Mucosa of stomach (tissue), 1 donor: ENCODE results near the gene SLC35B2.

Experiments
- H3K27me3 ChIP-seq: one replicate; pipeline ENCODE4 v1.7.0; 2013; ENCODE audit warnings: mild to moderate bottlenecking, low read length; ENCODE audit not compliant: control insufficient read depth, insufficient read depth
- H3K36me3 ChIP-seq: one replicate; pipeline ENCODE4 v1.7.0; 2013; ENCODE audit warnings: low read length; ENCODE audit not compliant: control insufficient read depth, insufficient read depth
- H3K4me1 ChIP-seq: one replicate; pipeline ENCODE4 v1.7.0; 2013; ENCODE audit warnings: mild to moderate bottlenecking, low read length; ENCODE audit not compliant: control insufficient read depth, insufficient read depth
- H3K4me3 ChIP-seq: one replicate; pipeline ENCODE4 v1.7.0; 2013; ENCODE audit warnings: low read length
- H3K9ac ChIP-seq: one replicate; pipeline ENCODE4 v1.7.0; 2013; ENCODE audit warnings: mild to moderate bottlenecking, low read length, moderate library complexity
- H3K9me3 ChIP-seq: one replicate; pipeline ENCODE4 v1.7.0; 2013; ENCODE audit warnings: mild to moderate bottlenecking, low read length, moderate library complexity; ENCODE audit not compliant: control insufficient read depth
- donor health status: Pancreatic carcinoma.

Gene SLC35B2

GRCh38 chr6:44255105-44255808 is 2.1 kb downstream of the SLC35B2 start:
- Histone ChIP-seq H3K27me3 (no peaks in the 10 kb centered on the region), H3K4me1 (peaks cover 26% of the 10 kb centered on the region), H3K9me3 (no peaks in the 10 kb centered on the region), H3K9ac (no peak overlapping the region), H3K4me3 (no peak overlapping the region), H3K36me3 (peaks cover 24% of the 10 kb centered on the region)

DNA sequence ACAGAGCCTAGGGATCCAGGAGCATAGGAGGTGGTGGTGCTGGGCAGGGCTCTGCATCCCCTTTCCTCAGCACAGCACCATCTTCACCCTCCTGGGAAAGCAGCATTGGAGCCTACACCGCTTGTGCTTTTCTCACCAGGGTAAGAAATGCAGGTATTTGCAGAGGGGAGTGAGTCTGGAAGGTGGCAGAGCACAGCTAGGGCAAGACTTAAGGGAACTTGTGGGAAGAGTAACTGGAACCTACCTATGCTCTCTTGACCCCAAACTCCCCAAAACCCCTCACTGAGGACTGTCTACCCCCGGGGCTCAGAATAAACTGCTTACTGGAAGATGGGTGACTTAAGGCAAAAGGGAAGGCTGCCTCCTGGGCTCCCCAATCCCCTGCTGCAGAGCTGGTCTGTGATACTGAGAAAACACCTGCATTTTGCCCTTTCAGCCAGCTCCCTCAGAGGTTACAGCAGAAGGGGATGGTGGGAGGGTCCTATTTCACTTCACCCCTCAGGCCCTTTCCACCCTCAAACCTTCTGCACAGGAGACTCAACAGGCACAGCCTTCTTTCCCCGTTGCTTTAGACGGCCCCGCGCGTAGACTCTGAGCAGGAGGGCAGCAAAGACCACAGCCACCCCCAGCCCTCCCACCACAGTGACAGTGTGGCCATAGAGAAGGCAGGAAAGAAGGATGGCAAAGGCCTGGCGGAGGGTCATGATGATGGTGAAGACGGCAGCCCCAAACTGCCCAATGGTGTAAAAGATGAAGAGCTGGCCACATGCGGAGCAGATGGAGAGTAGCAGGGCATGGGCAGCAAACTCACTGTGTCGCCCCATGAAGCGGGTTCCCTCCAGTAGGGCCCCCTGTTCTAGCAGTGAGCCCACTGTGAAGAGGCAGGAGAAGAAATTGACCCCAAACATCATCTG is 2.9 kb downstream of the SLC35B2 start:
- Histone ChIP-seq H3K27me3 (no peaks in the 10 kb centered on the region), H3K36me3 (peaks cover 24% of the 10 kb centered on the region), H3K4me3 (no peak overlapping the region), H3K4me1 (peaks cover 26% of the 10 kb centered on the region), H3K9me3 (no peaks in the 10 kb centered on the region), H3K9ac (no peak overlapping the region)

GRCh38 chr6:44253307-44254101 is 3.8 kb downstream of the SLC35B2 start:
- Histone ChIP-seq H3K27me3 (no peaks in the 10 kb centered on the region), H3K4me3 (no peak overlapping the region), H3K36me3 (peaks cover 24% of the 10 kb centered on the region), H3K9me3 (no peaks in the 10 kb centered on the region), H3K9ac (no peak overlapping the region), H3K4me1 (peaks cover 35% of the 10 kb centered on the region)

DNA sequence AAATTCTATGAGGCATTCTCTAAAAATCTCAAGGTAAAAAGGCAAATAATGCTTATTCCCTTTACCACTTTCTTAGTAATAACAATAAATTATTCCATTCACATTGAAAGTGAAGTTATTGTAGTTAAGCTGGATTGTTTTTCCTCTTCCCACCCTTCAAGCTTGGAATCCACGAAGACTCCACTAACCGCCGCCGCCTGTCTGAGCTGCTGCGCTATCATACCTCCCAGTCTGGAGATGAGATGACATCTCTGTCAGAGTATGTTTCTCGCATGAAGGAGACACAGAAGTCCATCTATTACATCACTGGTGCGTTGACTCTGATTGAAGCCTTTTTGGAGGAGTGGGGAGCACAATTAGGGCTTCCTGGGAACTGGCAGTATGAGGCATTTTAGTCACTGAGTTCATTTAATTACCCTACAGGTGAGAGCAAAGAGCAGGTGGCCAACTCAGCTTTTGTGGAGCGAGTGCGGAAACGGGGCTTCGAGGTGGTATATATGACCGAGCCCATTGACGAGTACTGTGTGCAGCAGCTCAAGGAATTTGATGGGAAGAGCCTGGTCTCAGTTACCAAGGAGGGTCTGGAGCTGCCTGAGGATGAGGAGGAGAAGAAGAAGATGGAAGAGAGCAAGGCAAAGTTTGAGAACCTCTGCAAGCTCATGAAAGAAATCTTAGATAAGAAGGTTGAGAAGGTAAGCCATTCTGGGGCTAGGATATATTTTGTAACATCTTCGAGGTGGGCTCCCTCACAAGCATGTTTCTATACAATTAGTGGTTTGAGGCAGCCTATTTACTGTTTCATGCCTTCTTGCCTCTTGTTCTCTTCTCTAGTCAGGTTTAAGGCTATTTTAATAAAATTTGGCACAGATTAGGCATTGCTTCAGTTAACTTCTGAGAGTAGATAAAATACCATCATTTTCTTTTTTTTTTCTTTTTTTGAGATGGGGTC is 5.5 kb downstream of the SLC35B2 start:
- Histone ChIP-seq H3K9ac (no peak overlapping the region), H3K4me1 (peaks cover 32% of the 10 kb centered on the region), H3K27me3 (no peaks in the 10 kb centered on the region), H3K9me3 (no peaks in the 10 kb centered on the region), H3K4me3 (no peak overlapping the region), H3K36me3 (peaks cover 24% of the 10 kb centered on the region)

DNA sequence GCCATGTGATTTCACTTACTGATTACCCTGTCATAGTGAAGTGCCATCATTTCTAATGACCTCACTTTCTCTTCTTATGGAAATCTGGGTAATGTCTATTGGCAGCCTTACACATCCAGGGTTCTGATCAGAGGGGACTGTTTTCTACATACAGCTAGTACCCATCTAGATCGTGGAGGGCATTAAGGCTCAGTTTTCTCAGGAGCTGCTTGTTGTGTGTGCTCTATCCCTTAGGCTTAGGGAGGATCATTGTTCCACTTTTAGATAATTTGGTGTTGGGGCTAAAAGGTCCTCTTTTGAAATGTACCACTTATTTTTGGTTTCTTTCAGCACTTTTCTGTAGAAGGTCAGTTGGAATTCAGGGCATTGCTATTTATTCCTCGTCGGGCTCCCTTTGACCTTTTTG is 6.6 kb downstream of the SLC35B2 start:
- Histone ChIP-seq H3K9ac (no peak overlapping the region), H3K4me1 (peaks cover 25% of the 10 kb centered on the region), H3K9me3 (no peaks in the 10 kb centered on the region), H3K36me3 (peaks cover 24% of the 10 kb centered on the region), H3K4me3 (no peak overlapping the region), H3K27me3 (no peaks in the 10 kb centered on the region)

GRCh38 chr6:44250067-44250717 is 7.1 kb downstream of the SLC35B2 start:
- Histone ChIP-seq H3K27me3 (no peaks in the 10 kb centered on the region), H3K9ac (no peak overlapping the region), H3K4me3 (no peak overlapping the region), H3K36me3 (peaks cover 24% of the 10 kb centered on the region), H3K4me1 (peaks cover 26% of the 10 kb centered on the region), H3K9me3 (no peaks in the 10 kb centered on the region)

DNA sequence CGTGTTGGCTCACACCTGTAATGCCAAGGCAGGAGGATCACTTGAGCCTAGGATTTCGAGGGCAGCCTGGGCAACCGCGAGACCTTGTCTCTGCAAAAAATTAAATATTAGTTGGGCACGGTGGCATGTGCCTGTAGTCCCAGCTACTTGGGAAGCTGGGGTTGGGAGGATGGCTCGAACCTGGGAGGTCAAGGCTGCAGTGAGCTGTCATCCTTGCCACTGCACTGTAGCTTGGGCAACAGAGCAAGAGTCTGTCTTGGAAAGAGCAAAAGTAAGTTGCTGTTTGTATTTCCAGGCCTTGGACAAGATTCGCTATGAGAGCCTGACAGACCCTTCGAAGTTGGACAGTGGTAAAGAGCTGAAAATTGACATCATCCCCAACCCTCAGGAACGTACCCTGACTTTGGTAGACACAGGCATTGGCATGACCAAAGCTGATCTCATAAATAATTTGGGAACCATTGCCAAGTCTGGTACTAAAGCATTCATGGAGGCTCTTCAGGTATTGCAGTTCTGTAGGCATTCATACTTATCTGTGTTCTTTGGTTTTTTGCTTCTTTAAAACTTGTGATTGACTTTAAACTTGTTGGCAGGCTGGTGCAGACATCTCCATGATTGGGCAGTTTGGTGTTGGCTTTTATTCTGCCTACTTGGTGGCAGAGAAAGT is 8.1 kb downstream of the SLC35B2 start:
- Histone ChIP-seq H3K36me3 (peaks cover 14% of the 10 kb centered on the region), H3K9ac (peak overlapping the region; percentile 89), H3K4me1 (peaks cover 23% of the 10 kb centered on the region), H3K4me3 (no peak overlapping the region), H3K9me3 (no peaks in the 10 kb centered on the region), H3K27me3 (no peaks in the 10 kb centered on the region)

DNA sequence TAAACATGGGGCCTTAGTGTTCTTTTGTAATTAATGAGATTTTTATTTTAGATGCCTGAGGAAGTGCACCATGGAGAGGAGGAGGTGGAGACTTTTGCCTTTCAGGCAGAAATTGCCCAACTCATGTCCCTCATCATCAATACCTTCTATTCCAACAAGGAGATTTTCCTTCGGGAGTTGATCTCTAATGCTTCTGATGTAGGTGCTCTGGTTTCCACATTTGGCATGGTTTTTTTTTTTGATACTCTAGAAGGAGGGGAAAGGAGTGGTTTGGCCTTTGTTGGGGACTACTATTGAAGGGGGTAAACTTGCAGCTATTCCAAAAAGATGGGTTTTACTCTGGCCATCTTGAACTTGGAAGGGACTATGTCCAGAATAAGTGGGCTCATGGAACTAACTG is 8.7 kb downstream of the SLC35B2 start:
- H3K4me3 ChIP-seq, result peak overlapping the region; percentile 99
- H3K9me3 ChIP-seq, result no peaks in the 10 kb centered on the region
- H3K36me3 ChIP-seq, result peaks cover 13% of the 10 kb centered on the region
- H3K27me3 ChIP-seq, result no peaks in the 10 kb centered on the region
- H3K4me1 ChIP-seq, result peaks cover 23% of the 10 kb centered on the region
- H3K9ac ChIP-seq, result peak overlapping the region; percentile 89

GRCh38 chr6:44247338-44248302 is 9.7 kb downstream of the SLC35B2 start:
- H3K9ac ChIP-seq, result peak overlapping the region; percentile 89
- peaks cover 13% of the 10 kb centered on the region for H3K36me3 ChIP-seq
- H3K27me3 ChIP-seq, result no peaks in the 10 kb centered on the region
- no peaks in the 10 kb centered on the region for H3K9me3 ChIP-seq
- H3K4me3 ChIP-seq, result peak overlapping the region; percentile 99
- H3K4me1 ChIP-seq, result peaks cover 18% of the 10 kb centered on the region
